ENCODE results near the gene STPG2. TPM values are rescaled to one million over a fixed set of nuclear protein-coding genes. Genes with fewer than 3 reads are reported as not detected.

Gene STPG2
- total RNA-seq, 2 donors from 2014 or later = 0.66 to 1.6 TPM

- WGBS, 2 donors = 73 to 91% methylated on average over 2 of the region's 2 CpGs
- H3K9me3 ChIP-seq = no peaks in the 10 kb centered on the region
- H3K4me3 ChIP-seq = no peak overlapping the region
- intact Hi-C loops (cut with DNase I) = no loop called here
- H3K36me3 ChIP-seq (replicated peaks in 1 of 2; ENCODE audit: insufficient read depth in 1 of 2, low read depth in 2 of 2) = no peaks in the 10 kb centered on the region
- H3K27me3 ChIP-seq = no peaks in the 10 kb centered on the region
- no peak overlapping the region for H3K27ac ChIP-seq
- DNase-seq = no peak
- no peaks in the 10 kb centered on the region for H3K4me1 ChIP-seq
- TF ChIP-seq POLR2A (IDR thresholded peaks at IDR 0.05) (no peak), CTCF (IDR thresholded peaks at IDR 0.05) (no peak)
- no peak for ATAC-seq
Measured at GRCh38 chr4:97774347-97774989, 368.8 kb downstream of the STPG2 start.

GRCh38 chr4:97770222-97770621 is 373.1 kb downstream of the STPG2 start:
- Histone ChIP-seq H3K9me3 (no peaks in the 10 kb centered on the region), H3K4me3 (no peak overlapping the region), H3K27me3 (no peaks in the 10 kb centered on the region), H3K36me3 (replicated peaks in 1 of 2; ENCODE audit: insufficient read depth in 1 of 2, low read depth in 2 of 2) (no peaks in the 10 kb centered on the region), H3K4me1 (no peaks in the 10 kb centered on the region), H3K27ac (no peak overlapping the region)
- DNase-seq (no peak), ATAC-seq (no peak)
- no peak for TF ChIP-seq POLR2A (IDR thresholded peaks at IDR 0.05)
- TF ChIP-seq CTCF (IDR thresholded peaks at IDR 0.05) = no peak
- WGBS, 2 donors = 73 to 83% methylated on average over 1 of the region's 1 CpG
- intact Hi-C loops (cut with DNase I) = no loop called here

- Histone ChIP-seq H3K9me3 (no peaks in the 10 kb centered on the region), H3K36me3 (replicated peaks in 1 of 2; ENCODE audit: insufficient read depth in 1 of 2, low read depth in 2 of 2) (no peaks in the 10 kb centered on the region), H3K27me3 (no peaks in the 10 kb centered on the region), H3K4me3 (no peak overlapping the region), H3K4me1 (no peaks in the 10 kb centered on the region), H3K27ac (no peak overlapping the region)
- TF ChIP-seq POLR2A (IDR thresholded peaks at IDR 0.05) (no peak), CTCF (IDR thresholded peaks at IDR 0.05) (no peak)
- WGBS, 2 donors = 18 to 27% methylated on average over 1 of the region's 1 CpG
- ATAC-seq = no peak
- DNase-seq = no peak
- intact Hi-C loops (cut with DNase I) = no loop called here
Measured at GRCh38 chr4:97762115-97762512, 381.2 kb downstream of the STPG2 start.

GRCh38 chr4:97761445-97762114 is 381.7 kb downstream of the STPG2 start:
- intact Hi-C loops (cut with DNase I) = no loop called here

More at GRCh38 chr4:97761445-97762114, 381.7 kb downstream of the STPG2 start:
- H3K4me1 ChIP-seq = no peaks in the 10 kb centered on the region
- DNase-seq = no peak
- H3K27ac ChIP-seq = no peak overlapping the region
- H3K4me3 ChIP-seq = no peak overlapping the region
- TF ChIP-seq CTCF (IDR thresholded peaks at IDR 0.05) (no peak), POLR2A (IDR thresholded peaks at IDR 0.05) (no peak)
- H3K27me3 ChIP-seq = no peaks in the 10 kb centered on the region
- 54 to 59% methylated on average over 2 of the region's 2 CpGs for WGBS, 2 donors
- no peak for ATAC-seq
- no peaks in the 10 kb centered on the region for H3K9me3 ChIP-seq
- no peaks in the 10 kb centered on the region for H3K36me3 ChIP-seq (replicated peaks in 1 of 2; ENCODE audit: insufficient read depth in 1 of 2, low read depth in 2 of 2)
